ENCODE data around the gene PCDHB5.

GRCh38 chr5:141186897-141187512 lies 52.0 kb downstream of the PCDHB5 start, which contains the start of gene PCDHB9:
- no peak for TF ChIP-seq POLR2A (IDR thresholded peaks at IDR 0.05)
- TF ChIP-seq, protein P1, sequence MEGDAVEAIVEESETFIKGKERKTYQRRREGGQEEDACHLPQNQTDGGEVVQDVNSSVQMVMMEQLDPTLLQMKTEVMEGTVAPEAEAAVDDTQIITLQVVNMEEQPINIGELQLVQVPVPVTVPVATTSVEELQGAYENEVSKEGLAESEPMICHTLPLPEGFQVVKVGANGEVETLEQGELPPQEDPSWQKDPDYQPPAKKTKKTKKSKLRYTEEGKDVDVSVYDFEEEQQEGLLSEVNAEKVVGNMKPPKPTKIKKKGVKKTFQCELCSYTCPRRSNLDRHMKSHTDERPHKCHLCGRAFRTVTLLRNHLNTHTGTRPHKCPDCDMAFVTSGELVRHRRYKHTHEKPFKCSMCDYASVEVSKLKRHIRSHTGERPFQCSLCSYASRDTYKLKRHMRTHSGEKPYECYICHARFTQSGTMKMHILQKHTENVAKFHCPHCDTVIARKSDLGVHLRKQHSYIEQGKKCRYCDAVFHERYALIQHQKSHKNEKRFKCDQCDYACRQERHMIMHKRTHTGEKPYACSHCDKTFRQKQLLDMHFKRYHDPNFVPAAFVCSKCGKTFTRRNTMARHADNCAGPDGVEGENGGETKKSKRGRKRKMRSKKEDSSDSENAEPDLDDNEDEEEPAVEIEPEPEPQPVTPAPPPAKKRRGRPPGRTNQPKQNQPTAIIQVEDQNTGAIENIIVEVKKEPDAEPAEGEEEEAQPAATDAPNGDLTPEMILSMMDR (IDR thresholded peaks at IDR 0.05), result no peak

Measured in lower leg skin (tissue), 3 donors.